Measurements from ENCODE around the gene RSF1. TPM values are rescaled to one million over a fixed set of nuclear protein-coding genes. Genes with fewer than 3 reads are reported as not detected.
A peak's percentile ranks its signal among the peaks of the same experiment; 100 is the strongest.
"Not testable (repeated sequence)": the region's sequence is repeated elsewhere in the genome, so short reads cannot be mapped to it uniquely, and the experiment has no call there.

Gene RSF1
- total and polyA plus RNA-seq, 5 experiments from 2014 or later = 30.6 to 112 (median 33.0) TPM

DNA sequence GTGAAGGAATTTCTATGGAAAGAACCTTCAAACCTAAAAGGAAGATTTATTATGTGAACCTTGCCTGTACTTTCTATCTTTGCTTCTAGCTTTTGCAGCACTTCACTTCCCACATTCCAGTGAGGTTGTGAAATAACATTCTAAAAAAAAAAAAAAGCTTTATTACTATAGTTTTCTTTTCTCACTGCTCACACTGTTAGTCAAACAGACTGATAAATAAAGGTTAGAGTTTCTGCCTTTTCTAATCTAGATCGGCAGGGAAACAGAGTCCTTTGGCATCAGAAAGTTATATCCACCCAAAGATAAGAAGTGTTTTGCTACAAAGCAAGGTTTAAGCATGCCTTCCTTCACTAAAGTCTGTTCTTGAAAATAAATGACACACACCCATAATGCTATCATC lies 3.3 kb upstream of the RSF1 start:
- no peak overlapping the region for H3K27ac Mint-ChIP-seq
- POLR2A ChIA-PET = no interaction called here
- H3K4me1 Mint-ChIP-seq = peaks cover 12 to 21% (median 14%) of the 10 kb centered on the region in 4 donors
- DNase-seq = no peak
- no peaks in the 10 kb centered on the region for H3K9me3 Mint-ChIP-seq
- ATAC-seq = no peak
- no peak overlapping the region for H3K4me3 Mint-ChIP-seq
- H3K36me3 Mint-ChIP-seq = peaks cover 0 to 2% (median 0%) of the 10 kb centered on the region in 3 donors
- H3K27me3 Mint-ChIP-seq = no peaks in the 10 kb centered on the region

DNA sequence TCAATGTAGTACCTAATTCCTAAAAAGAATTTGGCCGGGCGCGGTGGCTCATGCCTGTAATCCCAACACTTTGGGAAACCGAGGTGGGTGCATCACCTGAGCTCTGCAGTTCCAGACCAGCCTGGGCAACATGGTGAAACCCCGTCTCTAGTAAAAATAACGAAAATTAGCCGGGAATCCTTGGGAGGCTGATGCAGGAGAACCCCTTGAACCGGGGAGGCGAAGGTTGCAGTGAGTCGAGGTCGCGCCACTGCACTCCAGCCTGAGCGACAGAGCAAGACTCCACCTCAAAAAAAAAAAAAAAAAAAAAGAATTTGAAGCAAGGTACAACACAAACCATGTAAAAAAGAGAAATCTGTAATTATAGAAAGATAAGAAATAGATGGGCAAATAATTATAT lies 1.6 kb upstream of the RSF1 start:
- peak overlapping the region in 2 of 10 donors; percentile 6 to 100 for H3K4me3 Mint-ChIP-seq
- not testable (repeated sequence) for H3K27me3 Mint-ChIP-seq, H3K9me3 Mint-ChIP-seq, DNase-seq, ATAC-seq, H3K36me3 Mint-ChIP-seq, H3K27ac Mint-ChIP-seq
- H3K4me1 Mint-ChIP-seq = peaks cover 14 to 35% (median 28%) of the 10 kb centered on the region in 4 donors
- POLR2A ChIA-PET = interaction anchor here (1.2 kb wide), 1 partner anchor 173 kb away, joined by 3 read pairs; no protein-coding TSS in a partner anchor

DNA sequence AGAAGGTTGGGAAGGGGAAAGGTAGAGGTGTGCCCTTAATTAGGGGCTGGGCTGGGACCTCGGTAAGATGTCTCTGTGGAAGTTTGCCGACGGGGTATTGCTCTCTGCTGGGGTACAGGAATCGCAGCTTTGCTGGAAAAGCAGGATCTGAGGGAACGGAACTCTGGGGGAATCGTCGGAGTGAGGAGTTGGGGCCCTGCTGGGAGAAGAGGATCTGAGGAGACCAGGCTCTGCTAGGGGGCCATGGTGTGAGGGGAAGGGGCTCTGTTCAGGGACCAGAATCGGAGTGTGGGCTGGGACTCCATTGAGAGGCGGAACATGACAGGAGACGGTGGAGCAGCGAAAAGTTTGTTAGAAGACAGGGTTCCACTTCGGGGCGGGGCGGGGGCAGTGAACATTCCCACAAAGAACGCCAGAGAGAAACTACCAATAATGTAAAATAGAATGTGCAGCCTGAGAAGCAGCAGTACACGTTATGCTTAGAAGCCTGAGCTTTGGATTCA lies 878 bp upstream of the RSF1 start:
- H3K4me1 Mint-ChIP-seq = peaks cover 17 to 42% (median 35%) of the 10 kb centered on the region in 4 donors
- H3K9me3 Mint-ChIP-seq = no peaks in the 10 kb centered on the region
- H3K27ac Mint-ChIP-seq = peak overlapping the region; percentile 79 to 99 (median 96)
- peaks cover 0 to 5% (median 0%) of the 10 kb centered on the region in 3 donors for H3K36me3 Mint-ChIP-seq
- POLR2A ChIA-PET = no interaction called here
- H3K4me3 Mint-ChIP-seq = peak overlapping the region; percentile 87 to 100 (median 100)
- peak in 6 of 10 donors; percentile 2 to 19 (median 10) for DNase-seq
- no peaks in the 10 kb centered on the region for H3K27me3 Mint-ChIP-seq
- no peak for ATAC-seq

DNA sequence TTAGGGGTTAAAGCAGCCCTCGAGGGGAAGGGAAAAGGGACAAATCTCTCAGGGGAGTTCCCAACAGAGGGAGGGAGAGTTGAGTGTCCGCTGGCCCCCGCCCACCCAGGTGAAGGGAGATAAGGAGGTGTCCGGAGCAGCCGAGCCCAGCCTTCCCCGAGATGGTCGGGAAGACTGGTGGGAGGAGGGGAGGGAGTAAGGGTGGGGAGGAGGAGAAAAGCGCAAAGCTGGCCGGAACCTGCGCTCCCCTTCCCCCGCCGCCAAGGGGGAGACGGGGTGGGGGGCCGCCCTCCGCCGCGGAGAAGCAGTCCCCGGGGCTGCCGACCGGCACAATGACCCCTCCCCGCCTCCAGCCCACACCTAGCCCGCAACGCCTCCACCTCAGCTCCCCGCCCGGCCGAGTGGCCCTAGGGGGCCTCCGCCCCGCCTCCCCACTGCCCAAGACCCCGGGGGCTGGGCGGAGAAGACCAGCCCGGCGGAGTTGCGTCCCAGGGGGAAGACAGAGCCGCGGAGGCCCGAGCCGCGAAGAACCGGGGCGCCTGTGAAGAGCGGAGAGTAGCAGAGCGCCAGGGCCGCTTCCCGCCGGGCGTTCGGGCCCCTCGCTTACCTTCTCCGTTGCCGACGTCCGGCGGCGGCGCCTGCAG lies 479 bp downstream of the RSF1 start:
- H3K4me1 Mint-ChIP-seq = peaks cover 20 to 53% (median 46%) of the 10 kb centered on the region in 4 donors
- peak overlapping the region; percentile 87 to 100 (median 100) for H3K4me3 Mint-ChIP-seq
- H3K36me3 Mint-ChIP-seq = peaks cover 0 to 10% (median under 1%) of the 10 kb centered on the region in 3 donors
- H3K27ac Mint-ChIP-seq = peak overlapping the region; percentile 92 to 99 (median 98)
- ATAC-seq (peak; percentile 1 to 9), DNase-seq (peak in 7 of 10 donors; percentile 17 to 64 (median 29))
- POLR2A ChIA-PET = interaction anchor here (0.6 to 2.3 kb wide), 6 partner anchors 13 to 1375 kb away, joined by 3 to 35 read pairs (median 4); partner anchors contain the start of genes EMSY, INTS4 and NDUFC2
- no peaks in the 10 kb centered on the region for H3K27me3 Mint-ChIP-seq
- peaks cover 0 to 2% (median 0%) of the 10 kb centered on the region in 9 donors for H3K9me3 Mint-ChIP-seq

DNA sequence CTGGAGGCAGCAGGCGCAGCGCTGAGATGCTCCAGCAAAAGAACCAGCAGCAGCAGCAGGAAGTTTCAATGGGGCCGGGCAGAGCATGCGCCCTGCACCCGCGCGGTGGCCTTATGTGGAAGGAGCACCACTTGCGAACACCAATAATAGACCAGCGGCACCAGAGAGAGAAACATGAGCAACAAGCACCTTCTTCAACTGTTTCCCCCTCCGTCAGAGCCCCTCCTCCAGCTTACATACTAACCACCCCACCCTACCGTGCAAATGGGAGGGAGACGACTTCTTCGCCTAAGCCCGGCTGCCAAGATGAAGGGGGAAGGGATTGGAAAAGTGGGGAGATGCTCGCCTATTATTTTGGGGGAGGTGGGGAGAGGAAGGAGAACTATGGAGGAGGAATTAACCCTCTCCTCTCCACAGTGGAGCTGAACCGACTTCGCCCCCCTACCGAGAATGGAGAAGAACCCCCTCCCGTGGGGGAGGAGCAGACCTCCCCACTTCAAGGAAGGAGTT lies 1.1 kb downstream of the RSF1 start:
- Mint-ChIP-seq H3K4me3 (peak overlapping the region; percentile 87 to 100 (median 98)), H3K27ac (peak overlapping the region; percentile 92 to 99 (median 98)), H3K4me1 (peaks cover 24 to 58% (median 50%) of the 10 kb centered on the region in 4 donors), H3K27me3 (no peaks in the 10 kb centered on the region), H3K36me3 (peaks cover 4 to 10% (median 5%) of the 10 kb centered on the region in 3 donors), H3K9me3 (peaks cover 0 to 8% (median 0%) of the 10 kb centered on the region in 9 donors)
- ATAC-seq = peak; percentile 67 to 73
- peak; percentile 74 to 92 (median 83) for DNase-seq
- POLR2A ChIA-PET = interaction anchor here (0.6 to 2.3 kb wide), 5 partner anchors 14 to 1375 kb away, joined by 3 to 35 read pairs (median 4); partner anchors contain the start of genes EMSY and INTS4

DNA sequence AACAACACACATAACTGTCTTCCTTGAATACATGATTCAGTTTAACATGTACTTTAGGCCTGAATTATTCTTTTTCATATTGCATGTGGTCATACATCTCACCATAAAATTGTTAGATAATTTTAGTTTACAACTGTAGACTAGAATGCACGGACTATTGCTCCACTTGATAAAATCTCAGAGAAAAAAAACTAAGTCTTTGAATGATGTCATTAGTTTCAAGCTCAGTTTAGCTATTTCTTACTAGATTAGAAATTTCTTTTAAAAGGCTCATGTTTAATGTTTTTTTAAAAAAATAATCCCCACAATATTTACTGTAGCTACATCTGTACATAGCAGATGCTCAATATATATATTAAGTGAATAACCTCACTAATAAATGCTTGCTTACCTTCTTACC lies 5.1 kb downstream of the RSF1 start:
- peaks cover 9 to 42% (median 21%) of the 10 kb centered on the region in 3 donors for H3K36me3 Mint-ChIP-seq
- DNase-seq = no peak

DNA sequence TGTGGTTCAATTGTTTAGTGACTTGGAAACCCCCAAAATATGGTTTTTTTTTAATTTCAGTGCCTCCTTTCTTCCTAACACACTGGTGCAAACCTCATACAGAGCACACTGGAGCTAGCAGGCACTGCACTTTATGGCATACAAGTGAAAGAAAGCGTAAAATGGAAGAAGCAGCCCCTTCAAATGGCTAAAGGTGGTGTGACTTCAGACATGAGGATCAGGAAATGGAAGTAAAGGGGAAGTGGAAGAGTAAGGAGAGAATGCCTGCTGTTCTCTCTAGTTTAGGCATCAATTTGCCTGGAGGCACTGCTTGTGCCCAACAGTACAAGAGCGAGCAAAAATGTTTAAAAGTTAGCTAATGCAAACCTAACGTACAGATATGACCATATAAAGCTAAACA lies 5.7 kb downstream of the RSF1 start:
- Mint-ChIP-seq H3K27ac (peak overlapping the region in 3 of 10 donors; percentile 0 to 55 (median 13)), H3K9me3 (peaks cover 0 to 9% (median 0%) of the 10 kb centered on the region in 9 donors), H3K4me3 (peak overlapping the region in 4 of 10 donors; percentile 7 to 41 (median 14)), H3K27me3 (no peaks in the 10 kb centered on the region), H3K4me1 (peaks cover 24 to 76% (median 74%) of the 10 kb centered on the region in 4 donors), H3K36me3 (peaks cover 9 to 48% (median 22%) of the 10 kb centered on the region in 3 donors)
- DNase-seq = no peak
- ATAC-seq = no peak
- POLR2A ChIA-PET = no interaction called here

More for the DNA sequence above, 5.1 kb downstream of the RSF1 start:
- peaks cover 0 to 9% (median 0%) of the 10 kb centered on the region in 9 donors for H3K9me3 Mint-ChIP-seq
- peaks cover 19 to 71% (median 68%) of the 10 kb centered on the region in 4 donors for H3K4me1 Mint-ChIP-seq
- no peaks in the 10 kb centered on the region for H3K27me3 Mint-ChIP-seq
- POLR2A ChIA-PET = no interaction called here
- no peak for ATAC-seq
- H3K27ac Mint-ChIP-seq = no peak overlapping the region
- H3K4me3 Mint-ChIP-seq = peak overlapping the region in 6 of 10 donors; percentile 4 to 47 (median 17)

DNA sequence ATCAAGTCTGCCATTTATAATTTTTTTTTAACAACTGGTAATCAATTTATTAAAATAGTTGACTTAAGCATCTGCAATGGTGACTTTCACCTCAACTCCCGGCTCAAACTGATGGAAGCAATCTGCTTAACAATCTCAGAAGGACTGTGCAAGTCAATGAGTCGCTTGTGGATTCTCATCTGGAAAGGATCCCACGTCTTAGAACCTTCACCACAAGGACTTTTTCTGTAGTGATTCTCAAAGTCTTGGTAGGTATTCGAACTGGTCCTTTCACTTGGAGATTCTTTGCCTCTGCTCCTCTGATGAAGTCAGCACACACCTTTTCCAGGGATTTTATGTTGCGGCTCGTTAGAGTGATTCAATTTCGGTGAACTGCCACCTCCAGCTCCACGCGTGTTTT lies 7.3 kb downstream of the RSF1 start:
- POLR2A ChIA-PET = no interaction called here
- Mint-ChIP-seq H3K36me3 (peaks cover 9 to 48% (median 26%) of the 10 kb centered on the region in 3 donors), H3K27me3 (no peaks in the 10 kb centered on the region), H3K4me3 (peak overlapping the region in 3 of 10 donors; percentile 4 to 45 (median 18)), H3K4me1 (peaks cover 24 to 75% (median 72%) of the 10 kb centered on the region in 4 donors), H3K27ac (no peak overlapping the region), H3K9me3 (peaks cover 0 to 9% (median 0%) of the 10 kb centered on the region in 9 donors)
- ATAC-seq (no peak), DNase-seq (no peak)

DNA sequence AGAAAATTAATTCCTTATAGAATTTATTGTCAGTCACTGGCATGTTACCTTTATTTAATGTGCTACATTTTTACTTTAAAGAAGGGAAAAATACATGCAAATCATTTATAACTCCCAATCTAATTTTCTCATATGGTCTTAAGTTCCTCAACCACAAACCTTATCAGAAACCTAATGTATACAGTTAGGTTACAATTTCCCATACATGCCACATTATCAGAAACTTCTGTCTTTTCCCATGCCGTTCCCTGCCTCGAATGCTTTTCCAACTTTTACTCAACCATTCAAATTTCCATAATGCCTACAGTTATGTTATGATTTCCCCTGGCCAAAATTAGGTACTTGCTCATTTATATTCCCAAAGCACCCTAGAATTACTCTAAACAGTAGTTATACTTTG lies 13.5 kb downstream of the RSF1 start:
- no peaks in the 10 kb centered on the region for H3K9me3 Mint-ChIP-seq
- DNase-seq (no peak), ATAC-seq (no peak)
- peaks cover 5 to 48% (median 9%) of the 10 kb centered on the region in 3 donors for H3K36me3 Mint-ChIP-seq
- POLR2A ChIA-PET = no interaction called here
- H3K4me1 Mint-ChIP-seq = peaks cover 29 to 74% (median 71%) of the 10 kb centered on the region in 4 donors
- peak overlapping the region in 4 of 10 donors; percentile 16 to 26 (median 16) for H3K27ac Mint-ChIP-seq
- H3K4me3 Mint-ChIP-seq = peak overlapping the region in 2 of 10 donors; percentile 1 to 4
- H3K27me3 Mint-ChIP-seq = no peaks in the 10 kb centered on the region

DNA sequence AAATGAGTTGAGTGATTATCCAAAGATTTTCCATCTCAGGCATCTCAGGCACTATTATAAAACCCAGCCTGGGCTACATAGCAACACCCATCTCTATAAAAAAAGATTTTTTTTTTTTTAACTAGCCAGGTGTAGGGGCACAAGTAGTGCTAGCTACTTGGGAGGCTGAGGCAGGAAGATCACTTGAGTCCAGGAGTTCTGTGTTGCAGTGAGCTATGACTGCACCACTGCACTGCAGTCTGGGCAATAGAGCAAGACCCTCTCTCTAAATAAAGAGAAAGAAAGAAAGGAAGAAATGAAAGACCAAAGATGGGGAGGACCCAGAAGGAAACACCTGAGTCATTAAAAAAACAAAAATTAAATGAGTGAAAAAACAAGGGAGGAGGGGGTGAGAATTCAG lies 14.1 kb downstream of the RSF1 start:
- H3K4me1 Mint-ChIP-seq = peaks cover 30 to 75% (median 70%) of the 10 kb centered on the region in 4 donors
- H3K36me3 Mint-ChIP-seq = peaks cover 3 to 43% (median 7%) of the 10 kb centered on the region in 3 donors
- peak overlapping the region in 4 of 10 donors; percentile 17 to 57 (median 37) for H3K27ac Mint-ChIP-seq
- peak overlapping the region in 2 of 10 donors; percentile 4 to 48 for H3K4me3 Mint-ChIP-seq
- no peaks in the 10 kb centered on the region for H3K27me3 Mint-ChIP-seq
- no peaks in the 10 kb centered on the region for H3K9me3 Mint-ChIP-seq
- no peak for ATAC-seq
- POLR2A ChIA-PET = no interaction called here
- no peak for DNase-seq

DNA sequence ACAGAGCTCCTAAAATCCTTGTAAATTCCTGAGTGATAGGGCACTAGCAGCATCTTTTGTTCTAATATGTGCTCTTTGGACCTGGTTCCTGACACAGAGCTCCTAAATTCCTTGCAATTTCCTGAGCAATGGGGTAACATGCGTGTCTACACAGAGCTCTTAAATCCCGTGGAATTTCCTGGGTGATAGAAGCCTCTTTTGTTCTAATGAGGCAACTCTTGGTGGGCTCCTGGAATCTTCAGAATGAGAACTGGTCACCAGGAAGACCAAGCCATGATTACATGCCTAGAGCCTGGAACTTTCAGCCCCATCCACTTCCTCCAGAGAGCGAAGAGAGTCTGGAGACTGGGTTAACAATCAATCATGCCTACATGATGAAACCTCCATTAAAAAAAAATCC lies 19.0 kb downstream of the RSF1 start:
- peaks cover 37 to 80% (median 76%) of the 10 kb centered on the region in 4 donors for H3K4me1 Mint-ChIP-seq
- peaks cover 0 to 37% (median 6%) of the 10 kb centered on the region in 3 donors for H3K36me3 Mint-ChIP-seq
- POLR2A ChIA-PET = no interaction called here
- ATAC-seq (no peak), DNase-seq (no peak)
- peak overlapping the region in 7 of 10 donors; percentile 1 to 87 (median 29) for H3K27ac Mint-ChIP-seq
- H3K9me3 Mint-ChIP-seq = peaks cover 0 to 2% (median 0%) of the 10 kb centered on the region in 9 donors
- no peaks in the 10 kb centered on the region for H3K27me3 Mint-ChIP-seq
- H3K4me3 Mint-ChIP-seq = peak overlapping the region in 1 of 10 donors; percentile 24

DNA sequence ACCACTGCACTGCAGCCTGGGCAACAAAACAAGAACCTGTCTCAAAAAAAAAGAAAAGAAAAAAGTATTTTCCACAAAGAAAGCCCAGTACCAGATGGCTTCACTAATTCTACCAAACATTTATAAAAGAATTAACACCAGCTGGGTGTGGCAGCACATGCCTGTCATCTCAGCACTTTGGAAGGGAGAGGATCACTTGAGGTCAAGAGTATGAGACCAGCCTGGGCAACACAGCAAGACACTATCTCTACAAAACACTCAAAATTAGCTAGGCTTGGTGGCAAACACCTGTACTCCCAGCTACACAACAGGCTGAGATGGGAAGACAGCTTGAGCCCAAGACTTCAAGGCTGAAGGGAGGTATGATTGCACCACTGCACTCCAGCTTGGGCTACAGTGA lies 20.1 kb downstream of the RSF1 start:
- H3K27me3 Mint-ChIP-seq = no peaks in the 10 kb centered on the region
- H3K27ac Mint-ChIP-seq = peak overlapping the region in 6 of 10 donors; percentile 2 to 77 (median 26)
- H3K4me1 Mint-ChIP-seq = peaks cover 40 to 82% (median 79%) of the 10 kb centered on the region in 4 donors
- peaks cover 0 to 35% (median 6%) of the 10 kb centered on the region in 3 donors for H3K36me3 Mint-ChIP-seq
- no peak for DNase-seq
- H3K9me3 Mint-ChIP-seq = peaks cover 0 to 2% (median 0%) of the 10 kb centered on the region in 9 donors
- no peak for ATAC-seq
- POLR2A ChIA-PET = interaction anchor here (0.7 kb wide), 1 partner anchor 12 kb away, joined by 3 read pairs; no protein-coding TSS in a partner anchor
- H3K4me3 Mint-ChIP-seq = peak overlapping the region in 2 of 10 donors; percentile 2 to 40

Data from naive thymus-derived CD8-positive, alpha-beta T cell (primary cell).